WTC11 (cell line): ENCODE results near the gene CYP27B1. TPM values are rescaled to one million over a fixed set of nuclear protein-coding genes. Genes with fewer than 3 reads are reported as not detected.

Experiments used
- microRNA-seq: library from miRNA; unstranded; fragments of <30 nt; microRNA quantifications from one replicate; pipeline ENCODE4 v1.2.0, GENCODE V29; 2022; ENCODE audit warnings: borderline number of aligned reads
- total RNA-seq: library from RNA; stranded (reverse); gene quantifications from 3 replicates; pipeline ENCODE4 v1.2.3, GENCODE V29; 2021

CYP27B1 gene
- total RNA-seq, 1 experiment from 2014 or later, result 2.1 TPM

Small RNA genes within 50 kb of the gene (microRNA-seq; reads per million reads assigned to microRNA genes)
- gene MIR6759, result not detected

Other genes with a start within 250 kb of the CYP27B1 start
- gene DDIT3, start 246.6 kb downstream of the CYP27B1 start, total RNA-seq, result 3.4 to 5.3 TPM (median 3.9 TPM) in 3 replicates
- gene MBD6, start 244.3 kb downstream of the CYP27B1 start, total RNA-seq, result 46.3 to 59.4 TPM (median 56.2 TPM) in 3 replicates
- 93.5 to 94.4 TPM (median 94.4 TPM) in 3 replicates for gene DCTN2, start 219.9 kb downstream of the CYP27B1 start, total RNA-seq
- gene KIF5A, start 217.0 kb downstream of the CYP27B1 start, total RNA-seq, result 15.9 to 17.9 TPM (median 16.1 TPM) in 3 replicates
- gene PIP4K2C, start 175.9 kb downstream of the CYP27B1 start, total RNA-seq, result 25.4 to 26.9 TPM (median 25.8 TPM) in 3 replicates
- gene DTX3, start 162.3 kb downstream of the CYP27B1 start, total RNA-seq, result 52.4 to 57.0 TPM (median 55.7 TPM) in 3 replicates
- 11.9 to 19.0 TPM (median 17.2 TPM) in 3 replicates for gene ARHGEF25, start 155.6 kb downstream of the CYP27B1 start, total RNA-seq
- gene B4GALNT1, start 133.9 kb downstream of the CYP27B1 start, total RNA-seq, result 0.46 to 1.2 TPM (median 1.2 TPM) in 3 replicates
- gene OS9, start 72.9 kb downstream of the CYP27B1 start, total RNA-seq, result 77.5 to 93.9 TPM (median 93.1 TPM) in 3 replicates
- gene AGAP2, start 28.3 kb downstream of the CYP27B1 start, total RNA-seq, result 2.0 to 2.7 TPM (median 2.3 TPM) in 3 replicates
- gene TSPAN31, start 22.0 kb downstream of the CYP27B1 start, total RNA-seq, result 9.9 to 18.6 TPM (median 18.4 TPM) in 3 replicates
- gene CDK4, start 14.8 kb downstream of the CYP27B1 start, total RNA-seq, result 125 to 152 TPM (median 145 TPM) in 3 replicates
- 6.2 to 9.6 TPM (median 9.2 TPM) in 3 replicates for gene MARCHF9, start 12.0 kb downstream of the CYP27B1 start, total RNA-seq
- 25.5 to 31.7 TPM (median 28.6 TPM) in 3 replicates for gene METTL1, start 5.0 kb upstream of the CYP27B1 start, total RNA-seq
- 3.2 to 3.8 TPM (median 3.3 TPM) in 3 replicates for gene EEF1AKMT3, start 5.5 kb upstream of the CYP27B1 start, total RNA-seq
- gene TSFM, start 15.7 kb upstream of the CYP27B1 start, total RNA-seq, result 48.6 to 49.5 TPM (median 48.7 TPM) in 3 replicates
- gene AVIL, start 51.7 kb upstream of the CYP27B1 start, total RNA-seq, result 0.42 to 0.78 TPM (median 0.57 TPM) in 3 replicates
- 97.0 to 122 TPM (median 101 TPM) in 3 replicates for gene CTDSP2, start 79.7 kb upstream of the CYP27B1 start, total RNA-seq
- gene ATP23, start 174.5 kb upstream of the CYP27B1 start, total RNA-seq, result 5.6 to 7.0 TPM (median 6.1 TPM) in 3 replicates